Mammary epithelial cell (primary cell): ENCODE data around the gene PRRT1B.

Experiments used
- CTCF ChIP-seq, 2 donors: IDR thresholded peaks in 1 of 2; conservative IDR thresholded peaks in 1 of 2; 2 replicates each; pipeline ENCODE4 v1.5.1; 2011 to 2012; ENCODE audit warnings: inconsistent platforms in 2 of 2, low read length in 2 of 2, mild to moderate bottlenecking in 2 of 2, control low read depth in 1 of 2, low read depth in 1 of 2; ENCODE audit not compliant: insufficient read depth in 1 of 2; ENCODE audit errors: extremely low read depth in 1 of 2
- EZH2 ChIP-seq: IDR thresholded peaks from 2 replicates; pipeline ENCODE4 v1.6.1; 2012; ENCODE audit warnings: low read length, inconsistent platforms, borderline replicate concordance

GRCh38 chr9:131555841-131556673 lies 10.7 kb downstream of the PRRT1B start:
- TF ChIP-seq CTCF (conservative IDR thresholded peaks at IDR 0.05 in 1 of 2, IDR thresholded peaks at IDR 0.05 in 1 of 2; ENCODE audit: extremely low read depth in 1 of 2, insufficient read depth in 1 of 2, low read depth in 1 of 2, low read length in 2 of 2) (no peak), EZH2 (no peak)
